ENCODE data around the gene TACSTD2. TPM values are rescaled to one million over a fixed set of nuclear protein-coding genes. Genes with fewer than 3 reads are reported as not detected.
"Not testable (repeated sequence)": the region's sequence is repeated elsewhere in the genome, so short reads cannot be mapped to it uniquely, and the experiment has no call there.

Gene TACSTD2
- total RNA-seq, 1 donor from 2014 or later, result not detected

DNA sequence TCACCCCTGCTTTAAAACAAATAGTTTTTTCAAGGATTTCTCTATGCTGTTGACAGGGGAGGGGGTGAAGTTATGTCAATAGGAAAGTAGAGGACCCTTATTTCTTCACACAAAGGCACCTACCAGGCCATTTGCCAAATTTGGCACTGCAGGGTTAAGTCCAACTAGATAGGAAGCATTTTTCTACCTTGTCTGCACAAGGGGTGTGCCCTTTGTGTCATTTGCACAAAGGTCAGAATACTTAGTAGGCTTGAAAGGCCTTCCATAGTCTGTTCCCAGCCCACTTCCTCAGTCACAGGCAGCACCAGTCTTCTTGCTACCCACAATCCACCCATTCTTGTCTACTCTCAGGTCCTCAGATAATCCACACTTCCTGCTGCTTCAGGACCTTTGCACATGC is 7.0 kb downstream of the TACSTD2 start:
- TF ChIP-seq CTCF (IDR thresholded peaks at IDR 0.05; ENCODE audit: partially characterized antibody, unreplicated experiment), result no peak
- no peaks in the 10 kb centered on the region for H3K36me3 Mint-ChIP-seq (ENCODE audit: unreplicated experiment)
- no peak overlapping the region for H3K27ac Mint-ChIP-seq (ENCODE audit: unreplicated experiment)
- H3K27me3 Mint-ChIP-seq (ENCODE audit: unreplicated experiment), result no peaks in the 10 kb centered on the region
- no peak for DNase-seq
- no peak overlapping the region for H3K4me3 Mint-ChIP-seq (ENCODE audit: unreplicated experiment)
- no peaks in the 10 kb centered on the region for H3K4me1 Mint-ChIP-seq (ENCODE audit: low read depth, unreplicated experiment)
- no peaks in the 10 kb centered on the region for H3K9me3 Mint-ChIP-seq (ENCODE audit: unreplicated experiment)

DNA sequence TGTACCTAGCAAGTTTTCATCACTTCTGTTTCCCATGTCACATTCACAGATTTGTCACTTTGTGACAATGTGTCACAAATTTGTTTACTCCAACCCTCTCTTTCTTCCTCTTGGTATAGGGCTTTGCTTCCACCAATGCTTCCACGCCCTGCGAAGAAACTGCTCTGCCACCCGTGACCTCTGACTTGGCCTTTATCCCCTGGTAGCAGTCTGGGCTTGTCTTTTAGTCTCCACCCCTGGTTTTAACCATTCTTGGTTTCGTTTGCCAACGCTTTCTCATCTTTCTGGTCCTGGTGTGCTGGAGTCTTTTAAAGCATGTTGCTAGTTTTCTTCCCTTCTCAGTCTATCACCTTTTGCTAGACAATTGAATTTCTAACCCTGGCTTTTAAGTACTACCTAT is 8.1 kb downstream of the TACSTD2 start:
- Mint-ChIP-seq H3K4me1 (ENCODE audit: low read depth, unreplicated experiment) (no peaks in the 10 kb centered on the region), H3K4me3 (ENCODE audit: unreplicated experiment) (no peak overlapping the region), H3K36me3 (ENCODE audit: unreplicated experiment) (no peaks in the 10 kb centered on the region), H3K9me3 (ENCODE audit: unreplicated experiment) (no peaks in the 10 kb centered on the region), H3K27me3 (ENCODE audit: unreplicated experiment) (no peaks in the 10 kb centered on the region), H3K27ac (ENCODE audit: unreplicated experiment) (no peak overlapping the region)
- no peak for TF ChIP-seq CTCF (IDR thresholded peaks at IDR 0.05; ENCODE audit: partially characterized antibody, unreplicated experiment)
- DNase-seq, result no peak

DNA sequence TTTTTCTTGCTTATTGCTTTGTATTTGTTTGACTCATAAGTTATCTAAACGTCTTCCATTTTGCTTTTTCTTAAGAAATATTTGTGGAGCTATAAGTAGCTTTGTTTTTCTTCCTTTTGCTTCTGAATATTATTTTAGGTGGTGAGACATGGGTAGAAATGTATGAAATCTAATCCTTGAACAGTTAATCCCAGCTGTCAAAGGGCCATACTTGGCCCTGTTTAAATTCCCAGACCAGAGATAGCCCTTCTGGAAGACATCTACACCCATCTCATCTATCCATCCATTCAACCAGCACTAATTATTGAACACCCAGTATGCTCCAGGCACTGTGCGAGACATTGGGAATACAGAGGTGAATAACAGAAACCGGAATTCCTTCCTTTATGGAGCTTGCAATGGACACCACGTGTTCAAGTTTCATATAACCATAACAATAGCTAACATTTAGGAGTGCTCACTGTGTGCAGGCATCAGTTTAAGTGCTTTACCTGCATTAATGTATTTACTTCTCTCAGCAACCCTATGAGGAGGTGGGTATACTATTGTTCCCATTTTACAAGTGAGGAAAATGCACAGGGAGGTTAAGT is 8.7 kb downstream of the TACSTD2 start:
- H3K4me1 Mint-ChIP-seq (ENCODE audit: low read depth, unreplicated experiment), result no peaks in the 10 kb centered on the region
- DNase-seq, result no peak
- H3K9me3 Mint-ChIP-seq (ENCODE audit: unreplicated experiment), result no peaks in the 10 kb centered on the region
- no peaks in the 10 kb centered on the region for H3K36me3 Mint-ChIP-seq (ENCODE audit: unreplicated experiment)
- H3K27me3 Mint-ChIP-seq (ENCODE audit: unreplicated experiment), result no peaks in the 10 kb centered on the region
- H3K4me3 Mint-ChIP-seq (ENCODE audit: unreplicated experiment), result no peak overlapping the region
- no peak overlapping the region for H3K27ac Mint-ChIP-seq (ENCODE audit: unreplicated experiment)
- TF ChIP-seq CTCF (IDR thresholded peaks at IDR 0.05; ENCODE audit: partially characterized antibody, unreplicated experiment), result no peak

DNA sequence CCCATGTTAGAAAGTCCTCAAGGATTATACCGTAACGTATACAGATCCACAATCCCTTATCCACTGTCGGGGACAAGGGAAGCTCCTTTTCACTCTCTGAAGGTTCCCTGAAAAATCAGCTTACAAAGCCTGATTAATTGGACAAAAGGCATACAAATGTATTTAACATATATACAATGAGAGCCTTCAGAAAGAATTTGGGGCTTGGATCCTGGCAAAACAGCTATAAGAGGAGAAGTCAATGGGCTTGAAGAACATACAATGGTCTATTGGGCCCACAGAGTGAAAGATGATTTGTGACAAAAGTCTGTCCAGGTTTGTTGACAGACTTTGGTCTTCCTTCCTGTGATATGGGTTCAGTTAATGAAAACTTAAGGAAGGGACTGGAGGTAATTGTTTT is 10.7 kb downstream of the TACSTD2 start:
- Mint-ChIP-seq H3K27ac (ENCODE audit: unreplicated experiment) (no peak overlapping the region), H3K4me1 (ENCODE audit: low read depth, unreplicated experiment) (no peaks in the 10 kb centered on the region), H3K4me3 (ENCODE audit: unreplicated experiment) (no peak overlapping the region), H3K27me3 (ENCODE audit: unreplicated experiment) (no peaks in the 10 kb centered on the region), H3K9me3 (ENCODE audit: unreplicated experiment) (no peaks in the 10 kb centered on the region), H3K36me3 (ENCODE audit: unreplicated experiment) (no peaks in the 10 kb centered on the region)
- TF ChIP-seq CTCF (IDR thresholded peaks at IDR 0.05; ENCODE audit: partially characterized antibody, unreplicated experiment), result no peak
- DNase-seq, result no peak

DNA sequence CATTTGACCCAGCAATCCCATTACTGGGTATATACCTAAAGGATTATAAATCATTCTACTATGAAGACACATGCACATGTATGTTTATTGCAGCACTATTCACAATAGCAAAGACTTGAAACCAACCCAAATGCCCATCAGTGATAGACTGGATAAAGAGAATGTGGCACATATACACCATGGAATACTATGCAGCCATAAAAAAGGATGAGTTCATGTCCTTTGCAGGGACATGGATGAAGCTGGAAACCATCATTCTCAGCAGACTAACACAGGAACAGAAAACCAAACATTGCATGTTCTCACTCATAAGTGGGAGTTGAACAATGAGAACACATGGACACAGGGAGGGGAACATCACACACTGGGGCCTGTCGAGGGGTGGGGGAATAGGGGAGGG is 13.3 kb downstream of the TACSTD2 start:
- not testable (repeated sequence) for H3K4me1 Mint-ChIP-seq (ENCODE audit: low read depth, unreplicated experiment); H3K4me3 Mint-ChIP-seq (ENCODE audit: unreplicated experiment); H3K9me3 Mint-ChIP-seq (ENCODE audit: unreplicated experiment); H3K36me3 Mint-ChIP-seq (ENCODE audit: unreplicated experiment); DNase-seq; H3K27me3 Mint-ChIP-seq (ENCODE audit: unreplicated experiment); H3K27ac Mint-ChIP-seq (ENCODE audit: unreplicated experiment)
